Hepatocyte (in vitro differentiated cells): ENCODE results near the gene SIX4.

Experiments used
- EZH2 ChIP-seq: fragments of 200-600 bp; sonication (generic); IDR thresholded peaks from 2 replicates; pipeline ENCODE4 v1.6.1; 2016; ENCODE audit warnings: antibody characterized with exemption, mild to moderate bottlenecking, borderline replicate concordance
- EZH2phosphoT487 ChIP-seq: fragments of 200-600 bp; sonication (generic); IDR thresholded peaks from one replicate; pipeline ENCODE4 v1.6.1; 2018; ENCODE audit warnings: antibody characterized with exemption, mild to moderate bottlenecking, low read depth, moderate library complexity; ENCODE audit not compliant: unreplicated experiment, severe bottlenecking
- TF ChIP-seq, protein P1 (sequence below): fragments of 200-600 bp; sonication (generic); IDR thresholded peaks from 2 replicates; pipeline ENCODE4 v1.5.1; 2016; ENCODE audit warnings: antibody characterized with exemption, mild to moderate bottlenecking; ENCODE audit not compliant: poor library complexity

- TF ChIP-seq, protein P1, sequence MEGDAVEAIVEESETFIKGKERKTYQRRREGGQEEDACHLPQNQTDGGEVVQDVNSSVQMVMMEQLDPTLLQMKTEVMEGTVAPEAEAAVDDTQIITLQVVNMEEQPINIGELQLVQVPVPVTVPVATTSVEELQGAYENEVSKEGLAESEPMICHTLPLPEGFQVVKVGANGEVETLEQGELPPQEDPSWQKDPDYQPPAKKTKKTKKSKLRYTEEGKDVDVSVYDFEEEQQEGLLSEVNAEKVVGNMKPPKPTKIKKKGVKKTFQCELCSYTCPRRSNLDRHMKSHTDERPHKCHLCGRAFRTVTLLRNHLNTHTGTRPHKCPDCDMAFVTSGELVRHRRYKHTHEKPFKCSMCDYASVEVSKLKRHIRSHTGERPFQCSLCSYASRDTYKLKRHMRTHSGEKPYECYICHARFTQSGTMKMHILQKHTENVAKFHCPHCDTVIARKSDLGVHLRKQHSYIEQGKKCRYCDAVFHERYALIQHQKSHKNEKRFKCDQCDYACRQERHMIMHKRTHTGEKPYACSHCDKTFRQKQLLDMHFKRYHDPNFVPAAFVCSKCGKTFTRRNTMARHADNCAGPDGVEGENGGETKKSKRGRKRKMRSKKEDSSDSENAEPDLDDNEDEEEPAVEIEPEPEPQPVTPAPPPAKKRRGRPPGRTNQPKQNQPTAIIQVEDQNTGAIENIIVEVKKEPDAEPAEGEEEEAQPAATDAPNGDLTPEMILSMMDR = no peak
- TF ChIP-seq EZH2phosphoT487 (no peak), EZH2 (no peak)
Measured at GRCh38 chr14:60713513-60713912, 10.6 kb downstream of the SIX4 start.
